Measurements from ENCODE around the gene KAT5.
"Not testable (repeated sequence)": the region's sequence is repeated elsewhere in the genome, so short reads cannot be mapped to it uniquely, and the experiment has no call there.

The KAT5 gene

GRCh38 chr11:65708451-65708850, 3.6 kb upstream of the KAT5 start:
- in situ Hi-C loops (cut with HindIII; ENCODE audit: low sequenced_read_pairs): no loop called here

- in situ Hi-C loops (cut with HindIII; ENCODE audit: low sequenced_read_pairs): no loop called here
These were observed 2.4 kb upstream of the KAT5 start for GRCh38 chr11:65709661-65710060.

- in situ Hi-C loops (cut with HindIII; ENCODE audit: low sequenced_read_pairs): no loop called here
These were observed 1.6 kb upstream of the KAT5 start for GRCh38 chr11:65710421-65710820.

- in situ Hi-C loops (cut with HindIII; ENCODE audit: low sequenced_read_pairs): no loop called here
These were observed 603 bp downstream of the KAT5 start for GRCh38 chr11:65712633-65713076.

- in situ Hi-C loops (cut with HindIII; ENCODE audit: low sequenced_read_pairs): no loop called here
These were observed 1.3 kb downstream of the KAT5 start for GRCh38 chr11:65713212-65713969.

- in situ Hi-C loops (cut with HindIII; ENCODE audit: low sequenced_read_pairs): no loop called here
These were observed 2.4 kb downstream of the KAT5 start for GRCh38 chr11:65714433-65714832.

- in situ Hi-C loops (cut with HindIII; ENCODE audit: low sequenced_read_pairs): no loop called here
These were observed 4.2 kb downstream of the KAT5 start for GRCh38 chr11:65716302-65716701.

- in situ Hi-C loops (cut with HindIII; ENCODE audit: low sequenced_read_pairs): no loop called here
These were observed 4.8 kb downstream of the KAT5 start for GRCh38 chr11:65716774-65717405.

- in situ Hi-C loops (cut with HindIII; ENCODE audit: low sequenced_read_pairs): no loop called here
These were observed 5.9 kb downstream of the KAT5 start for GRCh38 chr11:65717906-65718305.

GRCh38 chr11:65718531-65718930, 6.5 kb downstream of the KAT5 start:
- in situ Hi-C loops (cut with HindIII; ENCODE audit: low sequenced_read_pairs): no loop called here

GRCh38 chr11:65718964-65719492, 7.0 kb downstream of the KAT5 start:
- in situ Hi-C loops (cut with HindIII; ENCODE audit: low sequenced_read_pairs): no loop called here

- in situ Hi-C loops (cut with HindIII; ENCODE audit: low sequenced_read_pairs): no loop called here
These were observed 7.8 kb downstream of the KAT5 start for GRCh38 chr11:65719871-65720210.

GRCh38 chr11:65720211-65720934, 8.3 kb downstream of the KAT5 start, which contains the start of gene RNASEH2C:
TSS of gene RNASEH2C (minus strand) at chr11:65720798. CDS start at chr11:65720758, 40 bp downstream.
- in situ Hi-C loops (cut with HindIII; ENCODE audit: low sequenced_read_pairs): no loop called here

- in situ Hi-C loops (cut with HindIII; ENCODE audit: low sequenced_read_pairs): no loop called here
These were observed 10.2 kb downstream of the KAT5 start for GRCh38 chr11:65722261-65722660.

GRCh38 chr11:65726660-65727059, 14.6 kb downstream of the KAT5 start:
- in situ Hi-C loops (cut with HindIII; ENCODE audit: low sequenced_read_pairs): no loop called here

GRCh38 chr11:65727865-65728264, 15.8 kb downstream of the KAT5 start:
- in situ Hi-C loops (cut with HindIII; ENCODE audit: low sequenced_read_pairs): no loop called here

- in situ Hi-C loops (cut with HindIII; ENCODE audit: low sequenced_read_pairs): no loop called here
These were observed 18.4 kb downstream of the KAT5 start for GRCh38 chr11:65730461-65730860.

GRCh38 chr11:65735111-65735510, 23.1 kb downstream of the KAT5 start:
- in situ Hi-C loops (cut with HindIII; ENCODE audit: low sequenced_read_pairs): not testable (repeated sequence)

- in situ Hi-C loops (cut with HindIII; ENCODE audit: low sequenced_read_pairs): no loop called here
These were observed 24.8 kb downstream of the KAT5 start for GRCh38 chr11:65736810-65737209.

- in situ Hi-C loops (cut with HindIII; ENCODE audit: low sequenced_read_pairs): no loop called here
These were observed 27.0 kb downstream of the KAT5 start for GRCh38 chr11:65739022-65739421.

- in situ Hi-C loops (cut with HindIII; ENCODE audit: low sequenced_read_pairs): no loop called here
These were observed 29.1 kb downstream of the KAT5 start for GRCh38 chr11:65741185-65741584.

GRCh38 chr11:65742353-65742752, 30.3 kb downstream of the KAT5 start:
- in situ Hi-C loops (cut with HindIII; ENCODE audit: low sequenced_read_pairs): no loop called here

Measured in endothelial cell of hepatic sinusoid (primary cell).